GM19468 (cell line): Measurements from ENCODE around the gene PRB4.
"Not testable (repeated sequence)": the region's sequence is repeated elsewhere in the genome, so short reads cannot be mapped to it uniquely, and the experiment has no call there.

Source experiments
- ATAC-seq: cut with Tn5 transposase; IDR thresholded peaks from one replicate; pipeline ENCODE4 v1.9.1; 2021; ENCODE audit warnings: mild to moderate bottlenecking, moderate library complexity, moderate number of reproducible peaks; ENCODE audit not compliant: unreplicated experiment; ENCODE audit errors: extremely low read depth

The PRB4 gene

DNA sequence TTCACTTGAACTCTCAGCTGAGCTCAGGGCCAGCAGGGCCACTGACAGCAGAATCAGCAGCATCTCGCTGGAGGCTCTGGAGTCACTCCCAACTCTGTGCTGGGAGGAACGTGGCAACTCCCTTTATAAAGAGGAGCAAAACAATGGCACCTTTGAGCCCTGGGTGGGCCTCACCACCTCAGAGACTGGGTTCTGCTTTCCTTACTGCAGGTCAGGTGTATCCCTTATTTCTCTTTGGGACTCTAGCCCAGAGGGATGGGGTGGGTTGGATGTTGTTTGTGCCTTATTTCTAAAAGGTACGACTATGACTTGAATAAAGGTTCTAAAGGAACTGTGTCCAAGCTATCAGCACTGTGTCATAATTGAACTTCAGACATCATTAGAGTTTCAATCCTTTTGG lies at the start of gene PRB4:
PRB4 (minus strand) TSS at position 101 of the 400 bp plus-strand sequence; CDS start at position 63, 38 bp downstream.
- ATAC-seq: no peak

DNA sequence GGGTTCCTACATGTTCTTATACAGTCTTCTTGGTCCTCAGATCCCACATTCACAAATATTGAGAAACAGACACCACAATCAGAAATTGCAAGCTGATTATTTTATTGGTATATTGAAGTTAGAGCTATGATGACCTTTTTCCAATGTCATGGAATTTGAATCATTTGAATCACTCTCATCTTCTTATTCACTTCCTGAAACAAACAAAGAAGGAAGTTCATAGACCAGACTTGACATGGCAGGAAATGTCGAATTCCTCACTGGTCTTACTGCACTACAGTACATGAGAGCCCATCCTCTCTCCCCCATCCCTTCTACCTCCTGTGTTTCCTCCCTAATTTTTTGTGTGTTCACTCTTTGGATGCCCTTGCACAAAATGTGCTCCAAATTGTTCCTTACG lies 41.5 kb upstream of the PRB4 start:
- ATAC-seq: not testable (repeated sequence)

DNA sequence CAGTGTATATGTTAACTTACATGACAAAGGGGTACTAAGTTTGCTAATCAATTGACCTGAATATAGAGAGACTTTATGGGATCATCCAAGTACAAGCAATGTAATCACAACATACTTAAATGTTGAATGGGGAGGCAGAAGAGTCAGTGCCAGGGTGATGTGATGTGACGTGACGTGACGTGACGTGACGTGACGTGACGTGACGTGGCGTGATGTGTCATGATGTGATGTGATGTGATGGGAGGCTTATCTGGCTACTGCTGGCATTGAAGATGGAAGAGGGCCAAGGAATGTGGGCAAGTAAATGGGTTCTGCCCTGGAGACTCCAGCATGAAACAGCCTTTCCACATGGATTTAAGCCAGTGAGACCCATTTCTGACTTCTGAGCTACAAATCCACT lies 38.2 kb upstream of the PRB4 start:
- no peak for ATAC-seq

DNA sequence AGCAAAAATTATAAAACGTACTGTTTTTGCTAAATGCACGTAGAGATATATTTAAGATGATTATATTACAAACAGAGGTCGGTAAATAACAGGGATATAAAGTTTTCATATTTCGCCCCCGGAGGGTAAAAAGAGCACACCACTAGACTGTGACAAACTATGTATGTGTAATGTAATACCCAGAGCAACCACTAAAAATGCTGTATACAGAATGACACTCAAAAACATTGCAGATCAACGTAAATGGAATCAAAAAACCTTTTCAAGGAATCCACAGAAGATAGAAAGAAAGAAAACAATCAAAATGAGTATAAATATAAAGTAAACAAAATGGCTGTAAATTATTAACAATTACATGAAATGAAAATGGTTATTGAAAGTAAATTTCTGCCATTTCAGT lies 37.6 kb upstream of the PRB4 start:
- ATAC-seq: no peak

- ATAC-seq: no peak
Measured at GRCh38 chr12:11344500-11344899, 34.3 kb upstream of the PRB4 start.

DNA sequence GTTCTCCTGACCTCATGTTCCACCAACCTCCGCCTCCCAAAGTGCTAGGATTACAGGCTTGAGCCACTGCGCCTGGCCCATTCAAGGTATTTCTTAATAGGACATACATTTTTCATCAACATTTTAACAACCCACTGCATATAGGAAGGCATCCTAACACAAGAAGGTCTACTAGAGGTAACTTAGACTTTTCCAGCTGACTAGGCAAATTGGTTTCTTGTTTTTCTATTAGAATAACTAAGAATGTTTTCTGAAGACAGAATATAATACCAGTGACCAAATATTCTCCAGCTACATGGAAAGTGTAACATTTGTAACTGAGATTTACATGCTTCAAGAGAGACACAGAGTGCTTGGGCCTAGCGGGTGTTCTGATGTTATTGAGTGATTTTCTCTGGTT lies 14.2 kb upstream of the PRB4 start:
- no peak for ATAC-seq

DNA sequence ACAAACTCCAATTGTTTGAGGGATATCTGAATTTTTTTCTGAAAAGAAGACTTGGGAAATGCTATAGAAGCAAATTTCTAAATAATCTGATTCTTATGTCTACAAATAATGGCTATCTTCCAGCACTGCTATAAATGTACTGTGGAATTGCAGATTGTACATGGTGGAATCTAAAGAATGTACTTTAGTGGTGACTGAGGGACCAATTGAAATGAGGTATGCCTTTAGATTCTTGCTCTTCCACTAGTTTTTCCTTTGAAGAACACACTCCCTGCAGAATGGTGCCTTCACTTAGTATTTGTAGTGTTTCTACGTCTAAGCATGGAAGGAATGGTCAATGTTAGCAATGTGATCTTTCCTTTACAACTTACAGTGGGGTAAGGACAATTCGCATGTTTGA lies 11.7 kb upstream of the PRB4 start:
- ATAC-seq: no peak

GRCh38 chr12:11307143-11307542 lies 3.1 kb downstream of the PRB4 start:
- ATAC-seq: no peak

DNA sequence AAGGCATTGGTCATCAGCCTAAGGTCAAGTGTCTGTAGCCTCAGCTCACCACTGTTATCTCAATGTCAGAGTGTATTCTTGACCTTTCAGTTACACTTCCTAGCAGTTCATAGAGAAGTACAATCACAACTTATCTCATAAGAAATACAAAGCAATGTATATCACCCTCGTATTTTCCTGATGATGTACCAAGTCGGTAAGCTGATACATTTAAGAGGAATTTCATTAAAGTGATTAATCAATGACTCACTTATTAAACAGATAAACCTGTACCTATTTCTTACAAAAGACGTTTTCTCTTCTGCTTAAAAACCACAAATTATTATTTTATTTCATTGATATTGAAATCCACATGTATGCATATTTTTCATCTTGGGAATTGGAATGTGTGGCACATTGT lies 36.8 kb downstream of the PRB4 start:
- no peak for ATAC-seq

DNA sequence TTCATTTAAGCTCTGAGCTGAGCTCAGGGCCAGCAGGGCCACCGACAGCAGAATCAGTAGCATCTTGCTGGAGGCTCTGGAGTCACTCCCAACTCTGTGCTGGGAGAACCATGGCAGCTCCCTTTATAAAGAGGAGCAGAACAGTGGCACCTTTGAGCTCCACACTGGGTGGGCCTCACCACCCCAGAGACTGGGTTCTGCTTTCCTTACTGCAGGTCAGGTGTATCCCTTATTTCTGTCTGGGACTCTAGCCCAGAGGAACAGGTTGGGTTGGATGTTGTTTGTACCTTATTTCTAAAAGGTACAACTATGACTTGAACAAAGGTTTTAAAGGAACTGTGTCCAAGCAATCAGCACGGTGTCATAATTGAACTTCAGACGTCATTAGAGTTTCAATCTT lies 40.6 kb downstream of the PRB4 start, which contains the start of gene PRB3:
PRB3 (minus strand) TSS at position 101 of the 400 bp plus-strand sequence; CDS start at position 63, 38 bp downstream.
- ATAC-seq: no peak

DNA sequence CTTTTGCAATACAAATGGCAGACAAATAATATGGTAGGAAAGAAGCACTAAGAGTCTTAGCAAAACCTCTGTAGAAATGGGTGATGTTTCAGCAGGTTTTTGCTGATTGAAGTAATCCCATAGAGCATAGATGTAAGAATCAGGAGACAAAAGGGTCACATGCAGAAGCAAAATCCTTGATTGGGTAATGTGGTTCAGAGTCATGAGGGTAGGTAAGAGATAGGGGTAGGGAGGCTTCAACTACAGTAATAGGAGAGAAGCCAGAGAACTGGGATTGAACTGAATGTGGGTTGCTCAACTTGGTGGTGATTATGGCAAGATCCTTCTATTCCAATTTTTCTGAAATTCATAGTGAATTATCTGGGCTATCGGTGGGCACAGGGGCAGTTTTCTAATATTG lies 45.7 kb downstream of the PRB4 start:
- ATAC-seq: no peak
